Activated T-cell treated with anti-CD3 and anti-CD28 coated beads, Interleukin-2, amount 50 U/mL, for 1 hour (primary cell): Measurements from ENCODE around the gene BLOC1S5.
A peak's percentile ranks its signal among the peaks of the same experiment; 100 is the strongest.

Source experiments
- DNase-seq: peaks from one replicate; pipeline ENCODE4 v3.0.0-alpha.2; 2020

Gene BLOC1S5

GRCh38 chr6:8063761-8064637 lies at the start of gene BLOC1S5:
Gene BLOC1S5 (minus strand): TSS chr6:8064389. CDS start chr6:8064376, 13 bp downstream.
- DNase-seq, result peak; percentile 95

- no peak for DNase-seq
Measured at GRCh38 chr6:8113131-8113654, 49.0 kb upstream of the BLOC1S5 start.

DNA sequence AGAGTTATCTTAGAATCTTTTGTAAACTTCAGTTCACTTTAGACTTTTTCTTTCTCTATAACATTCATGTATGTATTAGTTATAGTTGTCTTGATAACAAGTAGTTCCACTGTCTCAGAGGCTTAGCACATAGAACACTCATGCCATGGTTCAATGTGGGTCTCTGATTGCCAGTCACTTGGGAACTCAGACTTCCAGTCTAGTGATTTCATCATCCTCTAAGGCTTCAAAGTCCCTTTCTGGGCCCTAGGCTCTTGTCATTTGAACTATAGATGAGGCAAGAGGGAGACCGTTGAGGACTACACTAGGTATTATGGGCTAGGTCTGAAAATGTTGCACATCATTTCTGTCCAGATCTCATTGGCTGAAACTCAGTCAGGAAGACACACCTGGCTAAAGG lies 46.5 kb upstream of the BLOC1S5 start:
- no peak for DNase-seq

DNA sequence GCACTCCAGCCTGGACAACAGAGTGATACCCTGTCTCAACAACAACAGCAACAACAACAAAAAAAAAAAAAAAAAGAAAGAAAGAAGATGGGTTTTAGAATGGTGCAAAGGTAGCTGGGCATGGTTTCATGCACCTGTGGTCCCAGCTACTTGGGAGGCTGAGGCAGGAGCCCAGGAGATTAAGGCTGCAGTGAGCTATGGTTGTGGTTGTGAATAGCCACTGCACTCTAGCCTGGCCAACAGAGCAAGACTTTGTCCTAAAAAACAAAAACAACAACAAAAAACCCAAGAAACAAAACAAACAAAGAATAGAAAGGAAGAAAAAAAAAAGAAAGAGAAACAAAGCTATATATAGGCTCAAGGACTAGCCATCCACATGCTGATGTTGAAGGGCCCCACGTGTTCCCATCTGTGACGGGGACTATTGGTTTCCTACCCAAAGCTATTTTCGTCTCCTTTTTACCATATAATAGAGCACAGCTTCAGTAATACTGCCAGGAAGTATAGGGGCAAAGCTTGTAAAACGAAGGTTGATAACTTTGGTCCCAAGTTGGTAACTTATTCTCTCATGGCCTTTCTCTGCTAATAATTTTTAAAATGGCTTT lies 46.0 kb upstream of the BLOC1S5 start:
- DNase-seq, result no peak

- no peak for DNase-seq
Measured at GRCh38 chr6:8108759-8109539, 44.8 kb upstream of the BLOC1S5 start.

DNA sequence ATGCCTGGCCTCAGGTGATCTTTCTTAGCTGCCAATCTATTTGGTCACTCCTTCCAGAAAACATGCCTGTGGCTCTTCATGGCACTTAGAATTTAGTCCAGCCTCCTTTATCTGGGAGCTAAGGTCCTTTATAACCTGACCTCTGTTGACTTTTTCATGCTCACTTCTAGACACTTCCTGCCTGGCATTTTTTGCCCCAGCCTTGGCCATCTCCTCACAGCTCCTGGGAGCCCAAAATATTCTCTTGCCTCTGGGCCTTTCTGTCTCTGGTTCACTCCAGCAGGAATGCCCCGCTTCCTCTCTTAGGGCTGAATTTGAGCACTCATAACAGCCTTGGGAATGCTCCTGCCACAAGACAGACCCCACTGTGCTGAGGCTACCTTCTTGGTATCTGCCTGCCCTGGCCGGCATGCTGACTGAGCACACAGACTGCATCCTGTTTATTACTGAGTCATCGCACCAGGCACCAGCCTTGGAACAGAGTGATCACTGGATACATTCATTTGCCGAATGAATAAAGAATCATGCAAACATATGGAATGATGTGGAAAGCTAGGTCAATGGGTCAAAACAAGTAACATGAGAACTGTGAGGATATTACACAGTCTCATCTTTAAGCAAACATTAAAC lies 44.0 kb upstream of the BLOC1S5 start:
- DNase-seq, result no peak

GRCh38 chr6:8105791-8106190 lies 41.6 kb upstream of the BLOC1S5 start:
- no peak for DNase-seq

DNA sequence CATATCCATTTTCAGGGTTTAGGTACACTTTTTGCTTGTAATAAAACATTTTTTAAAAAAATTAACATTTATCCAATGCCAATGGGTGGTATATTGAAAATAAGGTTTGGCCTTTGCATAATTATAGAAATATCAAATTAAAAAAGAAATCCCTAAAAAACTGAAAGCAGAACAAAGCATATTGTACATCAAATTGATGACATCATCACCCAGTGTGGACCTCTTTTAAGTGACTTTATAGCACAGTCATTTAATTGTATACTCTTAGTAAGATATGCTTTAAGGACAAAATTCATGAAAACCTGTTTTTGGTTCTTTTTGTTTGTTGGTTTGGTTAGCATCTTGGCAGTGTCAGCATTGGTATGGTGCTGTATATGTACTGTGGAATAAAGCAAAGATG lies 39.5 kb upstream of the BLOC1S5 start:
- no peak for DNase-seq

- peak; percentile 97 for DNase-seq
Measured at GRCh38 chr6:8102122-8102958, 38.2 kb upstream of the BLOC1S5 start, which contains the start of gene EEF1E1. Gene EEF1E1 (minus strand): TSS chr6:8102548. CDS start chr6:8102521, 27 bp downstream.

GRCh38 chr6:8100159-8100854 lies 36.1 kb upstream of the BLOC1S5 start:
- DNase-seq, result no peak

DNA sequence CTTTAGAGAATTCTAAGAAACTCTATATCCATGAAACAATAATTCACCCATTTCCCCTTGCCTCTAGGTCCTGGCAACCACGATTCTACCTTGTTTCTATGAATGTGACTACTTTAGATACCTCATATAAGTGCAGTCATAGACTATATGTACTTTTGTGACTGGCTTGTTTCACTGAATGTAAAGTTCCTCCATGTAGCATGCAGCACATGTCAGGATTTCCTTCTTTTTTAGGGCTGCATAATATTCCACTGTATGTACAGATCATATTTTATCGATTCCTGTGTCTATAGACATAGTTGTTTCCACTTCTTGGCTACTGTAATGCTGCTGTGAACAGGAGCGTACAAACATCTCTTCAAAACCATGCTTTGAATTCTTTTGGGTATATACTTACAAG lies 26.5 kb upstream of the BLOC1S5 start:
- DNase-seq, result no peak

DNA sequence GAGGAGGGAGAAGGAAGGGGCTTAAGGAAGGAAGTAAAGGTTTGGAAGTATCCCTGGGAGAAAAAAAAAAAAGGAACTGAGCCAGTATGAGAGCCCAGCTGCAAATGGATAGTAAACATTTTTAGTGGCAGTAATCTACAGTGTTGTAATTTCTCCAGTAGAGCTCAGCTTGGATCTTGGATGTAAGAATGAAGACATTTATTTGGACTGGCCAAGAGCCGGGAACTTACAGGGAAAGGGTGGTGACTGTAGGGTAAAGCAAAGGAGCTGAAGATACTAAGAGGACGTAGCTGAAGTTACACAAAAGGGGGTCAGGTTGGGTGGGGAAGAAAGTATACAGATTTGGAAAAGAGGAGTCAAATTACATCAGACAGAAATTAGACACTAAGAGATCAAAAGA lies 24.7 kb upstream of the BLOC1S5 start:
- no peak for DNase-seq

GRCh38 chr6:8087870-8088754 lies 23.9 kb upstream of the BLOC1S5 start:
- DNase-seq, result no peak

DNA sequence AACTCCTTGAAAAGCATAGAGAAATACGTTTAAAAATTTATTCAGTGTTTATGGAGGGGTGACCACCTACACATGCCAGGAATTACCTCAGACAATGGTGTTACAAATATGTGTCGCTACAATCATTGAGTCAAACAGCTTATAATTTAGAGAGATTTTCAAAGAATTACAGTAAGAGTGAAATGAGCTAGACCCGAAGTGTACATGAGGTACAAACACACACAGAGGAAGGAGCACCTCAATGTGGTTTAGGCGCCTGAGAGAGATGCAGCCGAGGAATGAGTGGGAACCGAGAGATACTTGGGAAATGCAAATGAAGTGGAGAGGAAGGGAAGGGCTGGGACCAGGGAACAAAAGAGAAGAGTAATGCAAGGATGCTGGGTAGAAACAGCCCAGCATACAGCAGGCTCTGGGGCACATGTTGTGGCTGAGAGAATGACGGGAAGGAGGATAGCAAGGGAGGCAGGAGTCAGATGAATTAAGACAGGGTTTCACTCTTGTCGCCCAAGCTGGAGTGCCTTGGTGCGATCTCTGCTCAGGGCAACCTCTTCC lies 22.6 kb upstream of the BLOC1S5 start:
- DNase-seq, result no peak

GRCh38 chr6:8085053-8085511 lies 20.9 kb upstream of the BLOC1S5 start:
- DNase-seq, result no peak

DNA sequence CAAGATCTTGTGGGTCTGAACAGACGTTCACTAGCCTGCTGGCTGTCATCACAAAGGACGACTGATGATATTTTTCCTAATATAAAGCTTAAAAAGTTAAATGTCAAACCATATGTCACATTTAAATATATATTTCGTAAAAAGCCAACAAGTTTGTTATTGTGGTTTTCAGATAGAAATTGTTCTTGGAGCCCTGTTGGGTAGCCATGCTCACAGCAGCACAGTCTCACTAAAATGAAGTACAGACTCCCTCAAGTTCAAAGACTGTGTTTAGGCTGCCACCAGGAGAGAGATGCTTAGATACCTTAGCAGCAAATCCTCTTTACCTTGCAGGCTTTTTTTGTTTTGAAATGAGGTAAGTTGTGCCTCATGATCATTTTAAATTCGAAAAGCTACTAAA lies 20.4 kb upstream of the BLOC1S5 start:
- DNase-seq, result no peak

DNA sequence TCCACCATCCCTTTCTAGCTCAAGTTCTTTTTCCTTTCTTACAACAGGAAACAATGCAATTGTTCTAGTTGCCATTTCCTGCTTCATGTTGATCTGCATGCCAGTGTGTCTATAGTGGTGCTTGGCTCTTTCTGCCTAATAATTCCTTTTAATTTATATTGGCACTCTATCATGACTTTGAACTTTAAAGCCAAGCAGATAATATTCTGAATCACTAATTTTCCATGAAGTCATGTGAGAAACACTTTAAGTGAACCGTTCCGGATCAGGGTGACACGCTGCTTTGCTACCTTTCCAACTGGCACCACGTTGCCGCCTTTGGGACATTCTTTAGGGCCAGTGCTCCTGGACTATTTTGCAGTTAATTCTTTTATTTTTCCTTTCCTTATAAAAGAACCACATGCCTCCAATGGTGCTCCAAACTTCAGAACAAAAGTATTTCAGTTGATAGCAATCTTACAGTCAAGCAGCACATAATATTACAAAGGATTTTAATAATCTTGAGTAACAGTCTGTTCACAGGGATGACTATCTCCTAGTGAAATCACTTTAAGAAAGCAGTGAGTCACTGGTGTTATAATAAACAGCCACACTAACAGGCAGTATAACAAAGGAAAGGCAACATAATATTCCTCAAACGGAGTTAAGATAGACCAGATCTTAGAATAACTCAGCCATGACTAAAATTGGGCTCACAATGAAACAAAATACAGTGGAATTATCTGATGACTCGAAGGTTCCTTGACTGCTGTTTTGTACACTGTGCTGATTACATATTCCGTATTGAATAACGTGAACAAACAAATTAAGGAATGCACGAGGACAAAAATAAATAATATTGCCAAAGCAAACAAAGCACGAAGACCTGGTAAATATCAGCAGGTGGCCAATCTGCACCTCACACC lies 19.0 kb upstream of the BLOC1S5 start:
- DNase-seq, result no peak

DNA sequence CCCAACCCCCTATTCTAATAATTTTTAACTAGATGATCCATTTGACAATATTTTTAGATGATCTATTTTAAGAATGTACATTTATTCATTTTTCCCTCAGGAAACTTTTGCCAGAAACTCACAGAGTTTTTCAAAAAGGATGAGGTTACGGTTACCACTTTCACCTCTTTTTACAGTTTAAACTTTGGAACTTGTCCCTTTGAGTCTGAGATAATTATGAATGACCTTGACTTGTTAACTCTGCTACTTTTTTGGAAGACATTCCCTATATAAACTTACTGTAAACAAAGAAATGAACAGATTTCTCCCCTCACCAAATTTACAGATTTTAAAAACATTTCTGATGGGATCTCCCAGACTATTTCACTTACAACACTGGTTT lies 18.4 kb upstream of the BLOC1S5 start:
- DNase-seq, result no peak
